SH-SY5Y (cell line): ENCODE results near the gene TMEM232.

Experiments
- GATA2 ChIP-seq: IDR thresholded peaks from 2 replicates; pipeline ENCODE4 v1.6.1; 2011; ENCODE audit warnings: mild to moderate bottlenecking, low read depth, low read length
- GATA3 ChIP-seq: IDR thresholded peaks from 2 replicates; pipeline ENCODE4 v1.6.1; 2011; ENCODE audit warnings: low read depth, mild to moderate bottlenecking, low read length, moderate library complexity

DNA sequence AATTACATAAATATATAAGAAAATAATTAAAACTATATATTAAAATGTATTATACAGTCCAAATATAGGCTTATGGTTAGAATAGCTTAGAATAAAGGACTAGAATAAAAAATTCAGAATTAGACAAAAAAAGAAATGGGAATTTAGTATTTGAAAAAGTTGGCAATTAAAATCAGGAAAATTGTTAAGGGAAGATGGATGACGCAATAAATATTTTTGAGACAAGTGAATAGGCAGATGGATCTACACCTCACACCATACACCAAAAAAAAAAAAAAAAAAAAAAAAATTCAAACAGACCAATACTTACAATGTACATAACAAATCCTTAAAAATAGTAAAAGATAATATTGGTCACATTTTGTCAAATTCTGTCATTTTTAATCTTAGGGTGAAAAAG, 200.7 kb downstream of the TMEM232 start:
- TF ChIP-seq GATA3 (no peak), GATA2 (no peak)
